AG04450 (cell line): ENCODE measurements around the gene AUTS2. TPM values are rescaled to one million over a fixed set of nuclear protein-coding genes. Genes with fewer than 3 reads are reported as not detected.

Experiments
- CTCF ChIA-PET: fragments of 300-600, 350-600 bp; formaldehyde crosslinking; extraction: SDS; loops from one replicate; lab custom pipeline; 2022; ENCODE audit warnings: antibody characterized with exemption, inconsistent platforms; lab: Charles Lee
- POLR2A ChIA-PET: fragments of 350-600 bp; formaldehyde crosslinking; extraction: SDS; loops from one replicate; lab custom pipeline; 2021; ENCODE audit warnings: antibody characterized with exemption, inconsistent platforms; lab: Yijun Ruan, JAX
- DNase-seq: peaks from one replicate; pipeline ENCODE4 v3.0.0-alpha.2; 2011; ENCODE audit warnings: low read depth, low spot score
- H3K27ac ChIP-seq: one replicate; pipeline ENCODE4 v1.5.1; 2012; ENCODE audit warnings: low read depth, low read length, control low read depth
- H3K27me3 ChIP-seq: one replicate; pipeline ENCODE4 v1.6.0; 2012; ENCODE audit warnings: low read length; ENCODE audit not compliant: control insufficient read depth, insufficient read depth
- H3K4me3 ChIP-seq: 2 replicates; pipeline ENCODE4 v1.5.1; 2011; ENCODE audit warnings: mild to moderate bottlenecking, low read depth, low read length, control low read depth
- H3K9me3 ChIP-seq: 2 replicates; pipeline ENCODE4 v1.5.1; 2012; ENCODE audit warnings: low read length; ENCODE audit not compliant: control insufficient read depth, insufficient read depth
- polyA plus RNA-seq: library from polyadenylated mRNA; depleted of rRNA; stranded (reverse); fragments of >200 nt; gene quantifications from 2 replicates; pipeline ENCODE4 v1.2.3, GENCODE V29; 2011
- TF ChIP-seq, protein P1 (sequence below): IDR thresholded peaks from 2 replicates; pipeline ENCODE4 v1.5.1; 2011; ENCODE audit warnings: low read depth, low read length, control low read depth, inconsistent platforms

Gene AUTS2
- polyA plus RNA-seq, 1 experiment = 1.5 TPM

DNA sequence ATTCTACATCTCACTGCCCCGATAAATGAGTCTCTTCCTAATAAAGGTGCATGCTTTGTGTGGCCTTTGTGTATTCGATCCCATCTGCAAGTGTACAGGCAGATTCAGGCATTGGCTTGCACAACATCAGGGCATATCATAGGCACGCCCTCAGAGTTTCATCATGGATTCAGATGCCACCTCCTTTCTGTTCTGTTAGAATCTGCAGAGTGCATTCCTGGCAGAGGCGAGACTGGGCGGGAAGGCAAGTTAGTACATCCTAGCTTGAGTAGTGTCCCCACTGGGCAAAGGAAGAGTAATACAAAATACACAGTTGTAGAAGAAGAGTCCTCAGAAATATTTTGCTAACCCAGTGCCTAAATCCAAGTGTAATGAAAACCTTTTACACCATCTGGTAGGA lies 1187.2 kb downstream of the AUTS2 start:
- Histone ChIP-seq H3K4me3 (no peak overlapping the region), H3K27ac (no peak overlapping the region), H3K9me3 (peaks cover 3% of the 10 kb centered on the region; the same call in 1 of the 2 replicates), H3K27me3 (no peaks in the 10 kb centered on the region)
- ChIA-PET CTCF (interaction anchor here (1.2 kb wide), 1 partner anchor 12 kb away, joined by 3 read pairs; no protein-coding TSS in a partner anchor), POLR2A (no interaction called here)
- no peak for DNase-seq
- TF ChIP-seq, protein P1, sequence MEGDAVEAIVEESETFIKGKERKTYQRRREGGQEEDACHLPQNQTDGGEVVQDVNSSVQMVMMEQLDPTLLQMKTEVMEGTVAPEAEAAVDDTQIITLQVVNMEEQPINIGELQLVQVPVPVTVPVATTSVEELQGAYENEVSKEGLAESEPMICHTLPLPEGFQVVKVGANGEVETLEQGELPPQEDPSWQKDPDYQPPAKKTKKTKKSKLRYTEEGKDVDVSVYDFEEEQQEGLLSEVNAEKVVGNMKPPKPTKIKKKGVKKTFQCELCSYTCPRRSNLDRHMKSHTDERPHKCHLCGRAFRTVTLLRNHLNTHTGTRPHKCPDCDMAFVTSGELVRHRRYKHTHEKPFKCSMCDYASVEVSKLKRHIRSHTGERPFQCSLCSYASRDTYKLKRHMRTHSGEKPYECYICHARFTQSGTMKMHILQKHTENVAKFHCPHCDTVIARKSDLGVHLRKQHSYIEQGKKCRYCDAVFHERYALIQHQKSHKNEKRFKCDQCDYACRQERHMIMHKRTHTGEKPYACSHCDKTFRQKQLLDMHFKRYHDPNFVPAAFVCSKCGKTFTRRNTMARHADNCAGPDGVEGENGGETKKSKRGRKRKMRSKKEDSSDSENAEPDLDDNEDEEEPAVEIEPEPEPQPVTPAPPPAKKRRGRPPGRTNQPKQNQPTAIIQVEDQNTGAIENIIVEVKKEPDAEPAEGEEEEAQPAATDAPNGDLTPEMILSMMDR = no peak

DNA sequence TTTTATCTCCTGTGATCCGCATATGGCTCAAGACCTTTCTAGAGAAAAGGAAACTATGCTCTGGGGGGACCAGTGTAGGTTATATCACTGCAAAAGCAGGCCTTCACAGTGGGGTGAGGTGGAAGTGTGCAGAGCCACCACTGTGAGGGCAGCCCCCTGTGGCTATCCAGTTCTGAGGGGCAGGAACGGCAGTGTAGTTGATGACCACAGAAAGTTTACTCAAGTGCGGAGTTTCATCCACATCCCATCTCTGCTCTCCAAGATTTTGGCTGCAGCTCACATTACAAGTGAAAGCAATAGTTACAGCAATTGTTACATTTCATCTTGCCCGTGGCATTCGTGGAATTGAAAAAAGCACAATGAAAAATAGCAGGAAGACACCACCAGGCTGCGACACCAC lies 1187.8 kb downstream of the AUTS2 start:
- POLR2A ChIA-PET = no interaction called here
- H3K9me3 ChIP-seq = peaks cover 3% of the 10 kb centered on the region; the same call in 1 of the 2 replicates
- no peak overlapping the region for H3K27ac ChIP-seq
- CTCF ChIA-PET = no interaction called here
- H3K27me3 ChIP-seq = no peaks in the 10 kb centered on the region
- H3K4me3 ChIP-seq = no peak overlapping the region
- TF ChIP-seq, protein P1 = no peak
- no peak for DNase-seq

DNA sequence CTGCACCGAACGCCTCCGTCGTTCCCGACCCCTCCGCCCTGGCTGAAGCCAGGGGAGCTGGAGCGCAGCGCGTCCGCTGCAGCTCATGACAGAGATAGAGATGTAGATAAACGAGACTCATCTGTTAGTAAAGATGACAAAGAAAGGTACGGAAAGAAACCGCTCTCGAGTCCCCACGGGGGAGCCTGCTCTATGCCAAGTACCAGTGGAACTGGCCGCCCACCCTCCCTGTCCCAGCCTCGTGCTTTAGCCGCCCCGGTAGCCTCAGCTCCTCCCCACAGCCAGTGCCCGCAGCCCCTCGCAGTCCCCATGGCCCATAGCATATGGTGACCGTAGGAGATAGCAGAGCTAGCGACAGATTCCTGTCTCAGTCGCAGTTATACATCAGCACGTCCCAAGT lies 1189.0 kb downstream of the AUTS2 start:
- TF ChIP-seq, protein P1 = no peak
- H3K4me3 ChIP-seq = no peak overlapping the region
- no peak for DNase-seq
- ChIA-PET CTCF (interaction anchor here (0.6 kb wide), 1 partner anchor 19 kb away, joined by 3 read pairs; no protein-coding TSS in a partner anchor), POLR2A (no interaction called here)
- H3K27ac ChIP-seq = no peak overlapping the region
- H3K27me3 ChIP-seq = no peaks in the 10 kb centered on the region
- peaks cover 3% of the 10 kb centered on the region; the same call in 1 of the 2 replicates for H3K9me3 ChIP-seq

- no peak overlapping the region for H3K4me3 ChIP-seq
- TF ChIP-seq, protein P1 = no peak
- no peak overlapping the region for H3K27ac ChIP-seq
- CTCF ChIA-PET = interaction anchor here (0.6 kb wide), 1 partner anchor 19 kb away, joined by 3 read pairs; no protein-coding TSS in a partner anchor
- no peaks in the 10 kb centered on the region for H3K27me3 ChIP-seq
- DNase-seq = no peak
- POLR2A ChIA-PET = no interaction called here
- H3K9me3 ChIP-seq = peaks cover 3% of the 10 kb centered on the region; the same call in 1 of the 2 replicates
Measured at GRCh38 chr7:70787771-70788170, 1189.5 kb downstream of the AUTS2 start.

DNA sequence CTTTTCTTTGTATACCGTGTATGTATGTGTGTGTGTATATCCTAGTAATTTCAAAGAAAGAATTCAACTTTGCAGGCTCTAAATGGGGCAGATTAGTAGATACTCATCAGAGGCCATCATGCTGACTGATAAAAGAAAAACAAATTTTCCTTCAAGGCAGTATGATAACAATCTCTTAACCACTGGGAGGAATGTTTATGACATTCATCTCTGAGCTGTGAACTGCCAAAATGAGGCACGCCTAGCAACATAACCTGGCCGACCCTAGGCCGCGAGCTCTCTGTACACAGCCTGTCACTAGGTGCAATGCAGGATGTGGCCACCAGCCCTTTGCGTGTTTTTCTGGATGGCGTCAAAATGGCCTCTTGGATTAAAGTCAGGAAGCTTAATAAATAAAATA lies 1190.0 kb downstream of the AUTS2 start:
- Histone ChIP-seq H3K27ac (no peak overlapping the region), H3K27me3 (no peaks in the 10 kb centered on the region), H3K9me3 (peaks cover 3% of the 10 kb centered on the region; the same call in 1 of the 2 replicates), H3K4me3 (no peak overlapping the region)
- TF ChIP-seq, protein P1 = no peak
- no peak for DNase-seq
- POLR2A ChIA-PET = interaction anchor here (0.6 kb wide), 1 partner anchor 85 kb away, joined by 4 read pairs; no protein-coding TSS in a partner anchor
- CTCF ChIA-PET = no interaction called here
